Ovary (tissue), 9 donors: ENCODE results near the gene ZBTB44. TPM values are rescaled to one million over a fixed set of nuclear protein-coding genes. Genes with fewer than 3 reads are reported as not detected.

Source experiments
- DNase-seq, 5 donors: peaks; one replicate each; pipeline ENCODE4 v3.0.0-alpha.2; 2019 to 2020
- H3K27ac ChIP-seq, 2 donors: fragments of 200-600 bp; one replicate each; pipeline versions ENCODE4 v1.5.1 to v1.8.0; 2019 to 2022
- H3K27me3 ChIP-seq: fragments of 200-600 bp; one replicate; pipeline ENCODE4 v1.8.0; 2022
- H3K36me3 ChIP-seq: fragments of 200-600 bp; sonication (generic); one replicate; pipeline ENCODE4 v1.5.1; 2019
- H3K4me1 ChIP-seq: one replicate; pipeline ENCODE4 v1.8.1; 2013; ENCODE audit warnings: mild to moderate bottlenecking, moderate library complexity; ENCODE audit not compliant: insufficient read depth
- H3K4me3 ChIP-seq: fragments of 200-600 bp; sonication (generic); one replicate; pipeline ENCODE4 v1.5.1; 2017
- H3K9me3 ChIP-seq, 2 donors: fragments of 200-600 bp in 1 of 2; sonication (generic) in 1 of 2; one replicate each; pipeline versions ENCODE4 v1.5.1 to v1.8.1; 2013 to 2019; ENCODE audit warnings: mild to moderate bottlenecking in 1 of 2, moderate library complexity in 1 of 2
- CTCF ChIP-seq, 3 donors: fragments of 450-650 bp in 2 of 3; fragments of 200-600 bp in 1 of 3; IDR thresholded peaks; one replicate each; pipeline versions ENCODE4 v1.5.1 to v1.8.0; 2016 to 2022; ENCODE audit warnings: antibody characterized with exemption in 3 of 3, mild to moderate bottlenecking in 1 of 3
- EP300 ChIP-seq: sonication (generic); formaldehyde crosslinking; IDR thresholded peaks from one replicate; pipeline ENCODE4 v1.6.1; 2017; ENCODE audit warnings: antibody characterized with exemption
- POLR2A ChIP-seq: fragments of 450-650 bp; IDR thresholded peaks from one replicate; pipeline ENCODE4 v1.6.1; 2017; ENCODE audit warnings: antibody characterized with exemption, mild to moderate bottlenecking, moderate library complexity
- WGBS, 3 donors: extraction: QIAGEN DNeasy Blood & Tissue Kit in 1 of 3; methylation state at CpG; one replicate each; pipeline versions ENCODE4 v1.1.5 to v1.1.7; 2013 to 2017; 5-methylcytosine and 5-hydroxymethylcytosine counted together
- intact Hi-C, 4 donors: fragments of 100-400 bp; cut with DNase I; formaldehyde crosslinking; loops; one replicate each; pipeline versions ENCODE4 v1.11.0 to v1.15.1; 2022 to 2023
- polyA plus RNA-seq, 2 donors: library from polyadenylated mRNA; stranded (reverse); fragments of 200-250 nt in 1 of 2; fragments of 350-450 nt in 1 of 2; fragmentation: Illumina TruSeq in 1 of 2; extraction: RNeasy Lipid Tissue Mini Kit (QIAGEN cat#74804) in 1 of 2; gene quantifications; one replicate each; pipeline ENCODE4 v1.2.3, GENCODE V29; 2013 to 2014
- total RNA-seq, 7 donors: library from RNA; depleted of rRNA in 2 of 7; stranded (reverse); fragments of >200 nt in 2 of 7; fragmentation: NEBNext Ultra II Directional in 3 of 7; extraction: Animal tissue kit (Norgen Biotek cat#: 25700) in 3 of 7; gene quantifications; one replicate each; pipeline versions ENCODE4 v1.1.0 to v1.2.4, GENCODE V29; 2016 to 2023
- donor health status: DM: no; HTN: no; CAD: no; lungs with moderate emphysema.
- donor health status: DM: no; HTN: no; CAD: no.
- donor health status: Bipolar disorder and iron deficiency.
- donor health status: DM: yes; HTN: yes; CAD: no.
- donor health status: DM: no; HTN: no; CAD: no.
- donor health status: DM: yes; HTN: yes; CAD: no.

ZBTB44 gene
- total and polyA plus RNA-seq, 9 donors = 19.1 to 83.0 (median 57.9) TPM

- H3K4me3 ChIP-seq = no peak overlapping the region
- 48 to 49% (median 48%) methylated on average over 11 of the region's 11 CpGs for WGBS, 3 donors
- no peaks in the 10 kb centered on the region for H3K36me3 ChIP-seq
- DNase-seq = no peak
- peaks cover 6% of the 10 kb centered on the region for H3K4me1 ChIP-seq
- intact Hi-C loops = loop anchor here in 1 of 4 donors (2.0 kb wide), 1 partner anchor 41 kb away; no protein-coding TSS in a partner anchor
- TF ChIP-seq POLR2A (no peak), EP300 (no peak), CTCF (IDR thresholded peaks at IDR 0.05) (no peak)
- H3K27me3 ChIP-seq = no peaks in the 10 kb centered on the region
- no peaks in the 10 kb centered on the region for H3K9me3 ChIP-seq
- no peak overlapping the region for H3K27ac ChIP-seq
These were observed 133.1 kb downstream of the ZBTB44 start for GRCh38 chr11:130181295-130182272.

DNA sequence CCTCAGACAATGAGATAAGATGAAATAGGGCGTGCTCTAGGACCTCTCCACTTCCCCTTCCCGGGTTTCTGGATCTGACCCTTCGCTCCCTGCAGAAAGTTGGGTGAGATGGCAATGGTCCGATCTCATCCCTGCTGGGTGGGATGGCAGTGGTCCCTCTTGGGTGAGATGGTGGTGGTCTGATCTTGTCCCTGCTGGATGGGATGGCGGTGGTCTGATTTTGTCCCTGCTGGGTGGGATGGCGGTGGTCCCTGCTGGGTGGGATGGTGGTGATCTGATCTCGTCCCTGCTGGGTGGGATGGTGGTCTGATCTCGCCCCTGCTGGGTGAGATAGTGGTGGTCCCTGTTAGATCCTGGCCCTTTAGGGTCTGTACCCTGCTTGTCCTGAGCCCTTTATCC lies 133.8 kb downstream of the ZBTB44 start:
- Histone ChIP-seq H3K9me3 (no peaks in the 10 kb centered on the region), H3K36me3 (no peaks in the 10 kb centered on the region), H3K4me3 (no peak overlapping the region), H3K27ac (no peak overlapping the region), H3K27me3 (no peaks in the 10 kb centered on the region), H3K4me1 (peaks cover 6% of the 10 kb centered on the region)
- TF ChIP-seq POLR2A (no peak), EP300 (no peak), CTCF (IDR thresholded peaks at IDR 0.05) (no peak)
- intact Hi-C loops = no loop called here
- 73 to 87% (median 82%) methylated on average over 8 of the region's 8 CpGs for WGBS, 3 donors
- DNase-seq = no peak

GRCh38 chr11:130180491-130180890 lies 134.2 kb downstream of the ZBTB44 start:
- no peak overlapping the region for H3K4me3 ChIP-seq
- intact Hi-C loops = no loop called here
- H3K27ac ChIP-seq = no peak overlapping the region
- WGBS, 3 donors = 61 to 72% (median 64%) methylated on average over 4 of the region's 4 CpGs
- TF ChIP-seq EP300 (no peak), POLR2A (no peak), CTCF (IDR thresholded peaks at IDR 0.05) (no peak)
- H3K27me3 ChIP-seq = no peaks in the 10 kb centered on the region
- no peaks in the 10 kb centered on the region for H3K36me3 ChIP-seq
- DNase-seq = no peak
- H3K4me1 ChIP-seq = peaks cover 6% of the 10 kb centered on the region
- H3K9me3 ChIP-seq = no peaks in the 10 kb centered on the region

GRCh38 chr11:130179396-130180306 lies 135.1 kb downstream of the ZBTB44 start:
- Histone ChIP-seq H3K9me3 (peaks cover 0 to 2% of the 10 kb centered on the region in 2 donors), H3K4me1 (peaks cover 6% of the 10 kb centered on the region), H3K27me3 (no peaks in the 10 kb centered on the region), H3K36me3 (no peaks in the 10 kb centered on the region), H3K4me3 (no peak overlapping the region), H3K27ac (no peak overlapping the region)
- DNase-seq = no peak
- intact Hi-C loops = no loop called here
- TF ChIP-seq EP300 (no peak), CTCF (IDR thresholded peaks at IDR 0.05) (no peak), POLR2A (no peak)
- WGBS, 3 donors = 84 to 87% (median 84%) methylated on average over 21 of the region's 21 CpGs
